Ovary (tissue), 9 donors: ENCODE data around the gene TMEM37. TPM values are rescaled to one million over a fixed set of nuclear protein-coding genes. Genes with fewer than 3 reads are reported as not detected.

ENCODE experiments used
- DNase-seq, 5 donors: peaks; one replicate each; pipeline ENCODE4 v3.0.0-alpha.2; 2019 to 2020
- H3K27ac ChIP-seq, 2 donors: fragments of 200-600 bp; one replicate each; pipeline versions ENCODE4 v1.5.1 to v1.8.0; 2019 to 2022
- H3K27me3 ChIP-seq: fragments of 200-600 bp; one replicate; pipeline ENCODE4 v1.8.0; 2022
- H3K36me3 ChIP-seq: fragments of 200-600 bp; sonication (generic); one replicate; pipeline ENCODE4 v1.5.1; 2019
- H3K4me1 ChIP-seq: one replicate; pipeline ENCODE4 v1.8.1; 2013; ENCODE audit warnings: mild to moderate bottlenecking, moderate library complexity; ENCODE audit not compliant: insufficient read depth
- H3K4me3 ChIP-seq: fragments of 200-600 bp; sonication (generic); one replicate; pipeline ENCODE4 v1.5.1; 2017
- H3K9me3 ChIP-seq, 2 donors: fragments of 200-600 bp in 1 of 2; sonication (generic) in 1 of 2; one replicate each; pipeline versions ENCODE4 v1.5.1 to v1.8.1; 2013 to 2019; ENCODE audit warnings: mild to moderate bottlenecking in 1 of 2, moderate library complexity in 1 of 2
- CTCF ChIP-seq, 3 donors: fragments of 450-650 bp in 2 of 3; fragments of 200-600 bp in 1 of 3; IDR thresholded peaks; one replicate each; pipeline versions ENCODE4 v1.5.1 to v1.8.0; 2016 to 2022; ENCODE audit warnings: antibody characterized with exemption in 3 of 3, mild to moderate bottlenecking in 1 of 3
- EP300 ChIP-seq: sonication (generic); formaldehyde crosslinking; IDR thresholded peaks from one replicate; pipeline ENCODE4 v1.6.1; 2017; ENCODE audit warnings: antibody characterized with exemption
- POLR2A ChIP-seq: fragments of 450-650 bp; IDR thresholded peaks from one replicate; pipeline ENCODE4 v1.6.1; 2017; ENCODE audit warnings: antibody characterized with exemption, mild to moderate bottlenecking, moderate library complexity
- WGBS, 3 donors: extraction: QIAGEN DNeasy Blood & Tissue Kit in 1 of 3; methylation state at CpG; one replicate each; pipeline versions ENCODE4 v1.1.5 to v1.1.7; 2013 to 2017; 5-methylcytosine and 5-hydroxymethylcytosine counted together
- intact Hi-C, 4 donors: fragments of 100-400 bp; cut with DNase I; formaldehyde crosslinking; loops; one replicate each; pipeline versions ENCODE4 v1.11.0 to v1.15.1; 2022 to 2023
- polyA plus RNA-seq, 2 donors: library from polyadenylated mRNA; stranded (reverse); fragments of 200-250 nt in 1 of 2; fragments of 350-450 nt in 1 of 2; fragmentation: Illumina TruSeq in 1 of 2; extraction: RNeasy Lipid Tissue Mini Kit (QIAGEN cat#74804) in 1 of 2; gene quantifications; one replicate each; pipeline ENCODE4 v1.2.3, GENCODE V29; 2013 to 2014
- total RNA-seq, 7 donors: library from RNA; depleted of rRNA in 2 of 7; stranded (reverse); fragments of >200 nt in 2 of 7; fragmentation: NEBNext Ultra II Directional in 3 of 7; extraction: Animal tissue kit (Norgen Biotek cat#: 25700) in 3 of 7; gene quantifications; one replicate each; pipeline versions ENCODE4 v1.1.0 to v1.2.4, GENCODE V29; 2016 to 2023
- donor health status: DM: no; HTN: no; CAD: no; lungs with moderate emphysema.
- donor health status: DM: no; HTN: no; CAD: no.
- donor health status: Bipolar disorder and iron deficiency.
- donor health status: DM: yes; HTN: yes; CAD: no.
- donor health status: DM: no; HTN: no; CAD: no.
- donor health status: DM: yes; HTN: yes; CAD: no.

Gene TMEM37
- total and polyA plus RNA-seq, 9 donors, result 9.5 to 32.5 (median 18.1) TPM

DNA sequence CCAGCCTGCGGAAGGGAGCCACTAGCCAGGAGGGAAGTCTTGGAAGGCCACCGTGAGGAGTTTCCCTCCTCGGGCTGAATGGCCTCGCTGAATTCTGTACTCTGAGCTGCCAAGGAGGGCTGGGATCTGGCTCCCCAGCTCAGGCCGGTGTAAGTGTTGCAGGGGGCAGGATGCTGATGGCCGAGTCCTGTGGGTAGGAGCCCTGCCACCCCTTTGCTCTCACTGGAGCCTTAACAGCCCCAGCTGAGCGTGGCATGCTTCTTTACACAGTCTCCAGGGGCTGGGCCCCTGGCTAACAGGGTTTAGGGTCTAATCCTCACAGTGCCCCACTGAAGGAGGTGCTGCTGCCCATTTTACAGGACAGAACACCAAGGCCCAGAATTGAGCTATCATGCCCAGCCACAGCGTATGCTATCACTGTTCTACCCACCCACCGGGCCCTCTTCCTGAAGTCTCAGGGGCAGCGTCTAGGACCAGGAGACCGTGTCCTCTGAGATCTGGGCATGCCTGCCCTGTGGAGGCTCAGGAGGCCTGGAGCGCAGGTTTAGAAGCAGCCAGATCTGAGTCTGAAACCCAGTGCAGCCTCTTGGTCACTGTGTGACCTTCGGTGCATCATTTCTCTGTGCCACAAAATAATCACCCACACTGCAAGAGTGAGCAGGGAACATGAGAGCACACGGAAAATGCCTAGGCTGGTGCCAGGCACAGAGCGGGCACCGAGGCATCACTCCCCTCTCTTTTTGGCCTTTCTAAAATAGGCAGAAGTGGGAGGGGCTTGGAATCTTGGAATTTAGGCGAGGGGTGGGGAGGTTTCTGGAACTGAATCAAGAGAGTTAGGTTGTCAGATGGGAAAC is 42.9 kb downstream of the TMEM37 start:
- Histone ChIP-seq H3K9me3 (no peaks in the 10 kb centered on the region), H3K4me3 (no peak overlapping the region), H3K27me3 (no peaks in the 10 kb centered on the region), H3K36me3 (no peaks in the 10 kb centered on the region), H3K27ac (no peak overlapping the region), H3K4me1 (peaks cover 2% of the 10 kb centered on the region)
- 77 to 82% (median 79%) methylated on average over 17 of the region's 17 CpGs for whole genome bisulfite sequencing, 3 donors
- intact Hi-C loops, result loop anchor here in 2 of 4 donors (2.0 to 10.0 kb wide), 3 partner anchors 67 to 460 kb away; no protein-coding TSS in a partner anchor
- TF ChIP-seq POLR2A (no peak), EP300 (no peak), CTCF (IDR thresholded peaks at IDR 0.05) (no peak)
- DNase-seq, result no peak

GRCh38 chr2:119475225-119475856 is 43.7 kb downstream of the TMEM37 start:
- no peaks in the 10 kb centered on the region for H3K36me3 ChIP-seq
- H3K9me3 ChIP-seq, result no peaks in the 10 kb centered on the region
- DNase-seq, result no peak
- H3K27me3 ChIP-seq, result no peaks in the 10 kb centered on the region
- WGBS, 3 donors, result 75 to 80% (median 77%) methylated on average over 9 of the region's 9 CpGs
- peaks cover 2% of the 10 kb centered on the region for H3K4me1 ChIP-seq
- no peak overlapping the region for H3K27ac ChIP-seq
- intact Hi-C loops, result loop anchor here in 2 of 4 donors (2.0 to 10.0 kb wide), 3 partner anchors 68 to 461 kb away; no protein-coding TSS in a partner anchor
- no peak overlapping the region for H3K4me3 ChIP-seq
- no peak for TF ChIP-seq CTCF (IDR thresholded peaks at IDR 0.05)
- TF ChIP-seq EP300, result no peak
- no peak for TF ChIP-seq POLR2A

DNA sequence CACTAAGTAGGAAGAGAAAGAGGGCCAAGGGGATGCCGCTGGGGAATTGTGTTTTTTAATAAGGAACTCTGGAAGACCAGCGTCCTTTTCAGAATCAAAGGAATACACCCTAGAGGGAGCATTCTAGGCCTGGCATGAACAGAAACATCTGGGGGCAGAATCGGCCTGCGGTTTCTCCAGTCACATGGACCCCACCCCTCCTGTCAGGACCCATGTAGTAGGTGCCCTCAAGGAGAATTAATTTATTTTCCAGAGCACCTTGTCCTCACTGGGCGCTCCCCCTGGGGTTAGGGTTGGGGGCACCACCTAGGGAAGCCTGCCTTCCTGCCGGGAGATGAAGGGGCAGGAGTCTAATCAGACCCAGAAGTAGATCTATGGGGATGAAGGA is 44.2 kb downstream of the TMEM37 start:
- 72 to 75% (median 75%) methylated on average over 6 of the region's 6 CpGs for WGBS, 3 donors
- H3K27ac ChIP-seq, result no peak overlapping the region
- no peaks in the 10 kb centered on the region for H3K9me3 ChIP-seq
- DNase-seq, result no peak
- no peaks in the 10 kb centered on the region for H3K27me3 ChIP-seq
- intact Hi-C loops, result loop anchor here (1.0 to 10.0 kb wide), 4 partner anchors 69 to 461 kb away; no protein-coding TSS in a partner anchor
- H3K36me3 ChIP-seq, result no peaks in the 10 kb centered on the region
- peaks cover 2% of the 10 kb centered on the region for H3K4me1 ChIP-seq
- no peak overlapping the region for H3K4me3 ChIP-seq
- TF ChIP-seq EP300 (no peak), POLR2A (no peak), CTCF (IDR thresholded peaks at IDR 0.05) (no peak)

DNA sequence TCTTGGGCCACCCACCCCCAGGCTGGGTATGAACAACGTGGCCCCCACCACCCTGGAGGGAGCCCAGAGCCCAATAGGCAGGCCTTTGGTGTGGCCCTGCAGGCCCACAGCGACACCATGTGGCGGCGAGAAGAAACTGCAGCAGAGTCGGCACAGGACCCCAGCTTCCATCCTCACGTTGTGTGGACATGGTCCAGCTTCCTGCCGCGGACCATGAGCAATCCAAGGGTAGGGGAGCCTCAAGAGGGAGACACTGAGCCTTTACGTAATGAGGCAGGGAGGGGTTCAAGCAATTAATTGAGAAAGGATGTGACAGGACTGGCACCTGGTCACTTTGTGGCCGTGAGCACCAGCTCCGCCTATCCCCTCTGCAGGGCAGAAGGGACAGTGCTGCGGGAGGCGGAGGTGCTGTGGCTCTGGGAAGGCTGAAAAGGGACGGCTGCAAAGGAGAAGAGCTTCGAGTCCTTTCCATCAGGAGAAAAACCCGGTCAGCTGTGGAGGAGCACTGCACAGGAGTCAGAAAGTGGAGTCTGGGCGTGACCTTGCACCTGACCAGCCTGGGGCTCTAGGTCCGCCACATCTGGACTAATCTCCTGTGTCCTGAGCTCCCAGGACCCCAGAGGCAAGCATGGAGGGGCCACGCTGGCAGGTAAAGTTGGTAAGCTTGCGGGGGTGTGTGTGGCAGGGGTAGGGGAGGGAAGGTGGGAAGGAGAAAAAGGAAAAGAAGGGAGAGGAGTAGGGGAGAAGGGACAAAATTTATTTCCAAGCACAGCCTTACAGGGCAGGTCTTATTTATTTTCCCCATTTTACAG is 44.9 kb downstream of the TMEM37 start:
- 21 to 28% (median 26%) methylated on average over 20 of the region's 20 CpGs for WGBS, 3 donors

More for the DNA sequence above, 44.9 kb downstream of the TMEM37 start:
- no peak overlapping the region for H3K4me3 ChIP-seq
- intact Hi-C loops, result loop anchor here in 3 of 4 donors (1.0 to 10.0 kb wide), 4 partner anchors 69 to 462 kb away; no protein-coding TSS in a partner anchor
- no peaks in the 10 kb centered on the region for H3K36me3 ChIP-seq
- no peaks in the 10 kb centered on the region for H3K27me3 ChIP-seq
- peak; percentile 54 to 78 (median 69) for DNase-seq
- TF ChIP-seq POLR2A, result no peak
- TF ChIP-seq CTCF (IDR thresholded peaks at IDR 0.05), result peak; percentile 88 to 96 (median 91)
- TF ChIP-seq EP300, result no peak
- H3K27ac ChIP-seq, result no peak overlapping the region
- peaks cover 2% of the 10 kb centered on the region for H3K4me1 ChIP-seq
- no peaks in the 10 kb centered on the region for H3K9me3 ChIP-seq
